ENCODE data around the gene EDEM2. TPM values are rescaled to one million over a fixed set of nuclear protein-coding genes. Genes with fewer than 3 reads are reported as not detected.
"Not testable (repeated sequence)": the region's sequence is repeated elsewhere in the genome, so short reads cannot be mapped to it uniquely, and the experiment has no call there.

EDEM2 gene
- total RNA-seq, 1 donor from 2014 or later = 45.4 TPM

DNA sequence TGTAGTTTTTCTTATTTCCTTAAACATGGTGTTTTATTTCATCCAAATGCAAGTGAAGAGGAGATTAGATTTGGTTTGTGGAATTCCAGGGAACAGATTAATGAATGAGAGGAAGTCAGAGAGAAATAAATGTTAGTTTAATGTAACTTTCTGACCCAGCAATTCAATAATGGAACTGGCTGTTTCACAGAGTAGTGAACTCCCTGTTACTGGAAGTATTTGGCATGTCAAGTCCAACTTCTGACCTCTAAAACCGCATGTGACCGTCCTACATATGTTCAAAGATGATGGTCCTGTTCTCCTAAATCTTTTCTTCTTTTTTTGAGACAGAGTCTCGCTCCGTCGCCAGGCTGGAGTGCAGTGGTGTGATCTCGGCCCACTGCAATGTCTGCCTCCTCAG is 43.4 kb upstream of the EDEM2 start:
- TF ChIP-seq, protein P1, sequence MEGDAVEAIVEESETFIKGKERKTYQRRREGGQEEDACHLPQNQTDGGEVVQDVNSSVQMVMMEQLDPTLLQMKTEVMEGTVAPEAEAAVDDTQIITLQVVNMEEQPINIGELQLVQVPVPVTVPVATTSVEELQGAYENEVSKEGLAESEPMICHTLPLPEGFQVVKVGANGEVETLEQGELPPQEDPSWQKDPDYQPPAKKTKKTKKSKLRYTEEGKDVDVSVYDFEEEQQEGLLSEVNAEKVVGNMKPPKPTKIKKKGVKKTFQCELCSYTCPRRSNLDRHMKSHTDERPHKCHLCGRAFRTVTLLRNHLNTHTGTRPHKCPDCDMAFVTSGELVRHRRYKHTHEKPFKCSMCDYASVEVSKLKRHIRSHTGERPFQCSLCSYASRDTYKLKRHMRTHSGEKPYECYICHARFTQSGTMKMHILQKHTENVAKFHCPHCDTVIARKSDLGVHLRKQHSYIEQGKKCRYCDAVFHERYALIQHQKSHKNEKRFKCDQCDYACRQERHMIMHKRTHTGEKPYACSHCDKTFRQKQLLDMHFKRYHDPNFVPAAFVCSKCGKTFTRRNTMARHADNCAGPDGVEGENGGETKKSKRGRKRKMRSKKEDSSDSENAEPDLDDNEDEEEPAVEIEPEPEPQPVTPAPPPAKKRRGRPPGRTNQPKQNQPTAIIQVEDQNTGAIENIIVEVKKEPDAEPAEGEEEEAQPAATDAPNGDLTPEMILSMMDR (IDR thresholded peaks at IDR 0.05) = no peak
- H3K36me3 ChIP-seq = no peaks in the 10 kb centered on the region
- no peaks in the 10 kb centered on the region for H3K27me3 ChIP-seq (ENCODE audit: low read depth)
- H3K4me3 ChIP-seq = no peak overlapping the region
- intact Hi-C loops (cut with DNase I) = no loop called here
- H3K4me1 ChIP-seq = peaks cover 29% of the 10 kb centered on the region
- ATAC-seq (no peak), DNase-seq (no peak)
- H3K9me3 ChIP-seq = no peaks in the 10 kb centered on the region
- no peak overlapping the region for H3K27ac ChIP-seq

GRCh38 chr20:35189223-35189622 is 42.1 kb upstream of the EDEM2 start:
- not testable (repeated sequence) for ATAC-seq

GRCh38 chr20:35187584-35188190 is 40.6 kb upstream of the EDEM2 start:
- no peak for DNase-seq
- H3K27ac ChIP-seq = no peak overlapping the region
- intact Hi-C loops (cut with DNase I) = no loop called here
- H3K36me3 ChIP-seq = no peaks in the 10 kb centered on the region
- H3K9me3 ChIP-seq = no peaks in the 10 kb centered on the region
- ATAC-seq = no peak
- no peaks in the 10 kb centered on the region for H3K27me3 ChIP-seq (ENCODE audit: low read depth)
- H3K4me3 ChIP-seq = no peak overlapping the region
- H3K4me1 ChIP-seq = peaks cover 22% of the 10 kb centered on the region
- TF ChIP-seq, protein P1 (IDR thresholded peaks at IDR 0.05) = no peak

More at GRCh38 chr20:35189223-35189622, 42.1 kb upstream of the EDEM2 start:
- H3K9me3 ChIP-seq; H3K4me3 ChIP-seq; H3K27me3 ChIP-seq (ENCODE audit: low read depth); H3K27ac ChIP-seq; intact Hi-C loops (cut with DNase I); DNase-seq; H3K36me3 ChIP-seq: not testable (repeated sequence)
- H3K4me1 ChIP-seq = peaks cover 29% of the 10 kb centered on the region

- DNase-seq; H3K4me3 ChIP-seq; H3K9me3 ChIP-seq; H3K36me3 ChIP-seq; H3K27ac ChIP-seq; intact Hi-C loops (cut with DNase I); H3K27me3 ChIP-seq (ENCODE audit: low read depth); ATAC-seq: not testable (repeated sequence)
- H3K4me1 ChIP-seq = peaks cover 14% of the 10 kb centered on the region
Observed at GRCh38 chr20:35186691-35187289, 39.7 kb upstream of the EDEM2 start.

- Histone ChIP-seq H3K27me3 (ENCODE audit: low read depth) (no peaks in the 10 kb centered on the region), H3K4me3 (no peak overlapping the region), H3K4me1 (no peaks in the 10 kb centered on the region), H3K36me3 (peaks cover 4% of the 10 kb centered on the region), H3K9me3 (no peaks in the 10 kb centered on the region), H3K27ac (no peak overlapping the region)
- ATAC-seq = no peak
- no peak for DNase-seq
- TF ChIP-seq, protein P1 (IDR thresholded peaks at IDR 0.05) = no peak
- intact Hi-C loops (cut with DNase I) = no loop called here
Observed at GRCh38 chr20:35181731-35182130, 34.6 kb upstream of the EDEM2 start.

DNA sequence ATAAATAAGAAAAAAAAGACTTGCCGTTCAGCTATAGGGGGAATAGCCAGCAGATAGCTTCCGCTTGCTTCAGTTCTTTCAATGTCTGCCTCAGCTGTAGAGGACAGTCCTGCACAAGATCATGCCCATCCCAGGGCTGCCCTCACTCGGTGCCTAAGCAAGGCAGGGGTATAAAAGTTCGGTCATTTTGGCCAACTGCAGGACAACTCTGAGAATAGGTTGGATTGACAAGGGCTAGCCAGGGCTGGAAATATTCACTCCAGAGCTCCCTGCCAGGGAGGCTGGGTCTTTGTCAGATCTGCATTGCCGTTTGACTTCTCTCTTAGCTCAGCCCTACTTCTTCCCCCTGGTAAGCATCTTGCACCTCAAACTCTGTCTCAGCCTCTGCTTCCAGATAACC is 33.1 kb upstream of the EDEM2 start:
- ATAC-seq (no peak), DNase-seq (no peak)
- Histone ChIP-seq H3K9me3 (no peaks in the 10 kb centered on the region), H3K36me3 (peaks cover 11% of the 10 kb centered on the region), H3K4me3 (no peak overlapping the region), H3K27ac (no peak overlapping the region), H3K27me3 (ENCODE audit: low read depth) (no peaks in the 10 kb centered on the region), H3K4me1 (no peaks in the 10 kb centered on the region)
- TF ChIP-seq, protein P1 (IDR thresholded peaks at IDR 0.05) = no peak
- intact Hi-C loops (cut with DNase I) = no loop called here
